Naive B cell (primary cell): ENCODE measurements around the gene TMEM184B. TPM values are rescaled to one million over a fixed set of nuclear protein-coding genes. Genes with fewer than 3 reads are reported as not detected.

Experiments used
- ATAC-seq, 2 donors: fragments of 150-1000 bp; cut with Tn5 transposase; 2 replicates each; pipeline ENCODE4 v1.10.0; 2021; ENCODE audit warnings: low read depth in 2 of 2, mild to moderate bottlenecking in 2 of 2, moderate library complexity in 2 of 2
- DNase-seq: peaks from one replicate; pipeline ENCODE4 v3.0.0; 2022
- H3K27ac Mint-ChIP-seq, 6 donors: one replicate each; pipeline ENCODE4 v1.8.0; 2020 to 2022; ENCODE audit warnings: mild to moderate bottlenecking in 6 of 6, mixed read lengths in 6 of 6, moderate library complexity in 5 of 6, inconsistent platforms in 2 of 6
- H3K27me3 Mint-ChIP-seq, 3 donors: one replicate each; pipeline ENCODE4 v1.8.0; 2021 to 2022; ENCODE audit warnings: mixed read lengths in 3 of 3, mild to moderate bottlenecking in 1 of 3
- H3K36me3 Mint-ChIP-seq, 2 donors: one replicate each; pipeline ENCODE4 v1.8.0; 2020 to 2022; ENCODE audit warnings: mixed read lengths in 2 of 2, inconsistent platforms in 1 of 2, mild to moderate bottlenecking in 1 of 2
- H3K4me1 Mint-ChIP-seq, 3 donors: one replicate each; pipeline ENCODE4 v1.8.0; 2020 to 2022; ENCODE audit warnings: mixed read lengths in 3 of 3, inconsistent platforms in 1 of 3, mild to moderate bottlenecking in 1 of 3, moderate library complexity in 1 of 3
- H3K4me3 Mint-ChIP-seq, 8 donors: one replicate each; pipeline ENCODE4 v1.8.0; 2020 to 2022; ENCODE audit warnings: mild to moderate bottlenecking in 8 of 8, mixed read lengths in 8 of 8, moderate library complexity in 8 of 8, inconsistent platforms in 2 of 8
- H3K9me3 Mint-ChIP-seq, 7 donors: one replicate each; pipeline ENCODE4 v1.8.0; 2020 to 2022; ENCODE audit warnings: mixed read lengths in 7 of 7, mild to moderate bottlenecking in 5 of 7, inconsistent platforms in 2 of 7, moderate library complexity in 1 of 7
- polyA plus RNA-seq, 6 donors: library from polyadenylated mRNA; unstranded; fragments of 300-500 nt; fragmentation: Illumina TruSeq; gene quantifications; one replicate each; pipeline ENCODE4 v1.2.3, GENCODE V29; 2021; ENCODE audit warnings: low read depth in 6 of 6

Gene TMEM184B
- polyA plus RNA-seq, 6 donors from 2014 or later, result 1.8 to 5.9 (median 4.1) TPM; not detected in 1

GRCh38 chr22:38313384-38313955, 40.7 kb upstream of the TMEM184B start:
- peaks cover 53 to 77% (median 74%) of the 10 kb centered on the region in 3 donors for H3K4me1 Mint-ChIP-seq
- ATAC-seq (no peak), DNase-seq (no peak)
- H3K27me3 Mint-ChIP-seq, result no peaks in the 10 kb centered on the region
- H3K27ac Mint-ChIP-seq, result peak overlapping the region in 4 of 6 donors; percentile 63 to 84 (median 79)
- peak overlapping the region in 4 of 8 donors; percentile 6 to 75 (median 40) for H3K4me3 Mint-ChIP-seq
- no peaks in the 10 kb centered on the region for H3K9me3 Mint-ChIP-seq
- H3K36me3 Mint-ChIP-seq, result no peaks in the 10 kb centered on the region

- Mint-ChIP-seq H3K27me3 (no peaks in the 10 kb centered on the region), H3K27ac (peak overlapping the region in 4 of 6 donors; percentile 44 to 84 (median 66)), H3K36me3 (no peaks in the 10 kb centered on the region), H3K4me1 (peaks cover 55 to 71% (median 68%) of the 10 kb centered on the region in 3 donors), H3K4me3 (peak overlapping the region in 4 of 8 donors; percentile 13 to 54 (median 24)), H3K9me3 (no peaks in the 10 kb centered on the region)
- no peak for DNase-seq
- no peak for ATAC-seq
Observed at GRCh38 chr22:38312261-38312800, 39.5 kb upstream of the TMEM184B start.

- H3K4me3 Mint-ChIP-seq, result peak overlapping the region in 4 of 8 donors; percentile 13 to 78 (median 42)
- no peak for DNase-seq
- ATAC-seq, result peak; percentile 43
Observed at GRCh38 chr22:38311323-38311620, 38.5 kb upstream of the TMEM184B start.

GRCh38 chr22:38310518-38311322, 37.9 kb upstream of the TMEM184B start:
- ATAC-seq, result no peak
- H3K27ac Mint-ChIP-seq, result peak overlapping the region in 4 of 6 donors; percentile 16 to 91 (median 81)

More at GRCh38 chr22:38311323-38311620, 38.5 kb upstream of the TMEM184B start:
- H3K9me3 Mint-ChIP-seq, result no peaks in the 10 kb centered on the region
- H3K4me1 Mint-ChIP-seq, result peaks cover 59 to 75% (median 62%) of the 10 kb centered on the region in 3 donors
- peak overlapping the region in 4 of 6 donors; percentile 3 to 88 (median 79) for H3K27ac Mint-ChIP-seq
- H3K36me3 Mint-ChIP-seq, result no peaks in the 10 kb centered on the region
- H3K27me3 Mint-ChIP-seq, result no peaks in the 10 kb centered on the region

GRCh38 chr22:38309614-38310517, 37.1 kb upstream of the TMEM184B start:
- Mint-ChIP-seq H3K27ac (peak overlapping the region in 5 of 6 donors; percentile 16 to 84 (median 65)), H3K36me3 (no peaks in the 10 kb centered on the region), H3K9me3 (no peaks in the 10 kb centered on the region), H3K27me3 (no peaks in the 10 kb centered on the region), H3K4me3 (no peak overlapping the region), H3K4me1 (peaks cover 59 to 71% (median 60%) of the 10 kb centered on the region in 3 donors)
- no peak for ATAC-seq
- DNase-seq, result no peak

More at GRCh38 chr22:38310518-38311322, 37.9 kb upstream of the TMEM184B start:
- no peaks in the 10 kb centered on the region for H3K36me3 Mint-ChIP-seq
- no peak for DNase-seq
- H3K4me1 Mint-ChIP-seq, result peaks cover 61 to 75% (median 64%) of the 10 kb centered on the region in 3 donors
- peak overlapping the region in 4 of 8 donors; percentile 12 to 68 (median 27) for H3K4me3 Mint-ChIP-seq
- H3K9me3 Mint-ChIP-seq, result no peaks in the 10 kb centered on the region
- H3K27me3 Mint-ChIP-seq, result no peaks in the 10 kb centered on the region

GRCh38 chr22:38308791-38309498, 36.1 kb upstream of the TMEM184B start:
- H3K4me3 Mint-ChIP-seq, result no peak overlapping the region
- H3K9me3 Mint-ChIP-seq, result no peaks in the 10 kb centered on the region
- no peak for DNase-seq
- no peak for ATAC-seq
- peak overlapping the region in 3 of 6 donors; percentile 80 to 82 (median 82) for H3K27ac Mint-ChIP-seq
- H3K36me3 Mint-ChIP-seq, result no peaks in the 10 kb centered on the region
- H3K27me3 Mint-ChIP-seq, result no peaks in the 10 kb centered on the region
- peaks cover 56 to 68% (median 56%) of the 10 kb centered on the region in 3 donors for H3K4me1 Mint-ChIP-seq

GRCh38 chr22:38305471-38306448, 33.0 kb upstream of the TMEM184B start:
- H3K4me1 Mint-ChIP-seq, result peaks cover 27 to 42% (median 27%) of the 10 kb centered on the region in 3 donors
- H3K9me3 Mint-ChIP-seq, result no peaks in the 10 kb centered on the region
- DNase-seq (peak; percentile 27), ATAC-seq (peak; percentile 84 to 89)
- peak overlapping the region in 7 of 8 donors; percentile 18 to 76 (median 57) for H3K4me3 Mint-ChIP-seq
- H3K36me3 Mint-ChIP-seq, result peaks cover 5% of the 10 kb centered on the region in 2 donors
- no peaks in the 10 kb centered on the region for H3K27me3 Mint-ChIP-seq
- H3K27ac Mint-ChIP-seq, result peak overlapping the region in 5 of 6 donors; percentile 26 to 73 (median 48)

GRCh38 chr22:38304526-38304925, 31.7 kb upstream of the TMEM184B start:
- ATAC-seq, result no peak
- peaks cover 12 to 16% of the 10 kb centered on the region in 2 donors for H3K36me3 Mint-ChIP-seq
- H3K9me3 Mint-ChIP-seq, result no peaks in the 10 kb centered on the region
- no peaks in the 10 kb centered on the region for H3K27me3 Mint-ChIP-seq
- DNase-seq, result no peak
- H3K4me1 Mint-ChIP-seq, result peaks cover 20 to 38% (median 30%) of the 10 kb centered on the region in 3 donors
- H3K27ac Mint-ChIP-seq, result peak overlapping the region in 2 of 6 donors; percentile 24 to 30
- peak overlapping the region in 1 of 8 donors; percentile 43 for H3K4me3 Mint-ChIP-seq

GRCh38 chr22:38303974-38304373, 31.2 kb upstream of the TMEM184B start:
- Mint-ChIP-seq H3K27ac (peak overlapping the region in 1 of 6 donors; percentile 30), H3K9me3 (no peaks in the 10 kb centered on the region), H3K4me3 (peak overlapping the region in 1 of 8 donors; percentile 33), H3K27me3 (no peaks in the 10 kb centered on the region), H3K4me1 (peaks cover 20 to 34% (median 30%) of the 10 kb centered on the region in 3 donors), H3K36me3 (peaks cover 12 to 17% of the 10 kb centered on the region in 2 donors)
- ATAC-seq, result no peak
- no peak for DNase-seq

GRCh38 chr22:38302906-38303305, 30.1 kb upstream of the TMEM184B start:
- Mint-ChIP-seq H3K4me1 (peaks cover 20 to 28% (median 26%) of the 10 kb centered on the region in 3 donors), H3K27me3 (no peaks in the 10 kb centered on the region), H3K27ac (peak overlapping the region in 1 of 6 donors; percentile 30), H3K36me3 (peaks cover 12 to 24% of the 10 kb centered on the region in 2 donors), H3K4me3 (no peak overlapping the region), H3K9me3 (no peaks in the 10 kb centered on the region)
- DNase-seq (no peak), ATAC-seq (no peak)

GRCh38 chr22:38300946-38301345, 28.1 kb upstream of the TMEM184B start:
- Mint-ChIP-seq H3K4me1 (peaks cover 17 to 19% (median 17%) of the 10 kb centered on the region in 3 donors), H3K9me3 (no peaks in the 10 kb centered on the region), H3K27me3 (no peaks in the 10 kb centered on the region), H3K36me3 (peaks cover 12 to 24% of the 10 kb centered on the region in 2 donors), H3K4me3 (no peak overlapping the region), H3K27ac (no peak overlapping the region)
- no peak for DNase-seq
- no peak for ATAC-seq
